HG03558 (cell line): ENCODE measurements around the gene QSOX2.

Experiments used
- ATAC-seq: cut with Tn5 transposase; IDR thresholded peaks from one replicate; pipeline ENCODE4 v1.9.1; 2021; ENCODE audit warnings: moderate number of reproducible peaks; ENCODE audit not compliant: unreplicated experiment; ENCODE audit errors: extremely low read depth

QSOX2 gene

GRCh38 chr9:136245219-136246150 lies at the start of gene QSOX2:
QSOX2 (minus strand) TSS chr9:136245812; CDS start chr9:136245803, 9 bp downstream.
- no peak for ATAC-seq

- ATAC-seq: no peak
Observed at GRCh38 chr9:136295055-136295454, 49.4 kb upstream of the QSOX2 start.

GRCh38 chr9:136294437-136294836 lies 48.8 kb upstream of the QSOX2 start:
- no peak for ATAC-seq

GRCh38 chr9:136293476-136294077 lies 48.0 kb upstream of the QSOX2 start:
- no peak for ATAC-seq

GRCh38 chr9:136292591-136293448 lies 47.2 kb upstream of the QSOX2 start:
- no peak for ATAC-seq

GRCh38 chr9:136292026-136292538 lies 46.5 kb upstream of the QSOX2 start:
- ATAC-seq: no peak

- ATAC-seq: no peak
Observed at GRCh38 chr9:136291306-136292025, 45.9 kb upstream of the QSOX2 start.

GRCh38 chr9:136290508-136291000 lies 44.9 kb upstream of the QSOX2 start:
- no peak for ATAC-seq

- ATAC-seq: no peak
Observed at GRCh38 chr9:136289651-136290507, 44.3 kb upstream of the QSOX2 start.

GRCh38 chr9:136287960-136288753 lies 42.5 kb upstream of the QSOX2 start:
- no peak for ATAC-seq

- ATAC-seq: no peak
Observed at GRCh38 chr9:136286987-136287379, 41.4 kb upstream of the QSOX2 start.

GRCh38 chr9:136286359-136286986 lies 40.9 kb upstream of the QSOX2 start:
- ATAC-seq: no peak

- ATAC-seq: no peak
Observed at GRCh38 chr9:136285501-136286358, 40.1 kb upstream of the QSOX2 start.

- no peak for ATAC-seq
Observed at GRCh38 chr9:136284951-136285350, 39.3 kb upstream of the QSOX2 start.

GRCh38 chr9:136284311-136284710 lies 38.7 kb upstream of the QSOX2 start:
- ATAC-seq: no peak
